K562 (cell line): ENCODE results near the gene DOCK3.

ENCODE experiments used
- EP300 ChIP-seq: IDR thresholded peaks from 2 replicates; pipeline ENCODE4 v1.6.1; 2012; ENCODE audit warnings: low read length, improper control_type of control experiment
- SRF ChIP-seq, 2 experiments: fragments of 250-450, 450-650 bp in 1 of 2; sonication (Bioruptor Pico) in 1 of 2; sonication (generic) in 1 of 2; formaldehyde crosslinking; IDR thresholded peaks; 2 replicates each; pipeline versions ENCODE4 v1.5.0 to v1.5.1; 2020 to 2022; ENCODE audit warnings: mild to moderate bottlenecking in 1 of 2, missing genetic modification reagents in 1 of 2
- U2AF1 ChIP-seq: fragments of 200-400 bp; formaldehyde crosslinking; optimal IDR thresholded peaks from 2 replicates; pipeline ENCODE3; 2017; ENCODE audit warnings: mild to moderate bottlenecking, low read depth, low read length, moderate library complexity

DNA sequence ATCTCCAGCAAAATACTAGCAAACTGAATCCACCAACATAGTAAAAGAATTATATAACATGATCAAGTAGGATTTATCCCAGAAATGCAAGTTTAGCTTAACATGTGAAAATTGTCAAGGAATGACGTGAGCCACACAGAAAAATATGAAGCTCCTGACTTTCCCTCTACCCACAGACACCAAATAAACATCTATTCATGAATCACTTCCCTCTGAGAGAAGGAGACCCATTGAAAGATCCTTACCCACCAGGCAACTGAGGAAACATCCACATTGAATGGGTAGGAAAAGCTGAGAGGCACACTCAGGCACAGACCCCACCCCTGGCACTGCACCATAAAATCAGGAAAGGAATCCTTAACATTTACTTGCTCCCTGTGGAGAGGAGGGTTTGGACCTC, 608.2 kb downstream of the DOCK3 start:
- no peak for TF ChIP-seq U2AF1
- no peak for TF ChIP-seq SRF (CRISPR knock-in tag; IDR thresholded peaks at IDR 0.05)
- TF ChIP-seq EP300, result no peak
